ENCODE results near the gene ADGRV1.

- TF ChIP-seq CTCF (conservative IDR thresholded peaks at IDR 0.05; ENCODE audit: low read depth, low read length) (no peak), EZH2 (IDR thresholded peaks at IDR 0.05; ENCODE audit: borderline replicate concordance, low read depth, low read length, poor library complexity, severe bottlenecking) (no peak)
These were observed 648.7 kb downstream of the ADGRV1 start for GRCh38 chr5:91207248-91207647.

All from A673 (cell line).